HG03575 (cell line): ENCODE measurements around the gene UQCC3.
"Not testable (repeated sequence)": the region's sequence is repeated elsewhere in the genome, so short reads cannot be mapped to it uniquely, and the experiment has no call there.

Experiments used
- ATAC-seq: cut with Tn5 transposase; IDR thresholded peaks from one replicate; pipeline ENCODE4 v1.9.1; 2021; ENCODE audit not compliant: unreplicated experiment, insufficient number of reproducible peaks, low FRiP score; ENCODE audit errors: extremely low read depth

The UQCC3 gene, protein sequence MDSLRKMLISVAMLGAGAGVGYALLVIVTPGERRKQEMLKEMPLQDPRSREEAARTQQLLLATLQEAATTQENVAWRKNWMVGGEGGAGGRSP

GRCh38 chr11:62671608-62672389, at the start of gene UQCC3, which contains the start of gene LBHD1:
TSS of gene UQCC3 (plus strand) at chr11:62671673. CDS start at chr11:62671746, 73 bp downstream.
TSS of gene LBHD1 (minus strand) at chr11:62672267. CDS start at chr11:62670031, 2,236 bp downstream.
- ATAC-seq: no peak

DNA sequence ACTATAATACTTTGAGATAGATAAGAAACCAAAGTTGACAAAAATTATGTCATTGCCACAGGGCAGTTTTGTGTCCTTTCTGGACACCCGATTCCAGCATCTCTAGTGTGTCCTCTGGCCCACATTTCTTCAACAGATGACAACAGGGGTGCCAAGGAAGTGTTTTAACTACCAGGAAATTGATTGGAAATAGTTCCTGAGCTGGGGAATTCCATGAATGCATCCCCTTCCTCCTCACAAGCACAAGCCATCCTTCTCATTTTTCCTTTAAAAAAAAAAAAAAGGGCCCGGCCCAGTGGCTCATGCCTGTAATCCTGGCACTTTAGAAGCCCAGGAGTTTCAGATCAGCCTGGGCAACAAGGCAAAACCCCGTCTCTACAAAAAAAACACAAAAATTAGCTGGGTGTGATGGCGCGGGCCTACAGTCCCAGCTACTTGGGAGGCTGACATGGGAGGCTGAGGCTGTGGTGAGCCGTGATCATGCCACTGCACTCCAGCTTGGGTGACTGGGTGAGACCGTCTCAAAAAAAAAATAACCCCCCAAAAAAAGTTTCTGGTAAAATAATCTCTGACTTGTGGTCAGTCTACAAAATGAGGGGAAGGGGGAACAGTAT, 48.9 kb upstream of the UQCC3 start:
- ATAC-seq: no peak

- ATAC-seq: no peak
Observed at GRCh38 chr11:62627713-62628112, 43.8 kb upstream of the UQCC3 start.

- no peak for ATAC-seq
Observed at GRCh38 chr11:62632492-62632891, 39.0 kb upstream of the UQCC3 start.

GRCh38 chr11:62644220-62644619, 27.3 kb upstream of the UQCC3 start:
- no peak for ATAC-seq

GRCh38 chr11:62645671-62645945, 25.9 kb upstream of the UQCC3 start:
- no peak for ATAC-seq

DNA sequence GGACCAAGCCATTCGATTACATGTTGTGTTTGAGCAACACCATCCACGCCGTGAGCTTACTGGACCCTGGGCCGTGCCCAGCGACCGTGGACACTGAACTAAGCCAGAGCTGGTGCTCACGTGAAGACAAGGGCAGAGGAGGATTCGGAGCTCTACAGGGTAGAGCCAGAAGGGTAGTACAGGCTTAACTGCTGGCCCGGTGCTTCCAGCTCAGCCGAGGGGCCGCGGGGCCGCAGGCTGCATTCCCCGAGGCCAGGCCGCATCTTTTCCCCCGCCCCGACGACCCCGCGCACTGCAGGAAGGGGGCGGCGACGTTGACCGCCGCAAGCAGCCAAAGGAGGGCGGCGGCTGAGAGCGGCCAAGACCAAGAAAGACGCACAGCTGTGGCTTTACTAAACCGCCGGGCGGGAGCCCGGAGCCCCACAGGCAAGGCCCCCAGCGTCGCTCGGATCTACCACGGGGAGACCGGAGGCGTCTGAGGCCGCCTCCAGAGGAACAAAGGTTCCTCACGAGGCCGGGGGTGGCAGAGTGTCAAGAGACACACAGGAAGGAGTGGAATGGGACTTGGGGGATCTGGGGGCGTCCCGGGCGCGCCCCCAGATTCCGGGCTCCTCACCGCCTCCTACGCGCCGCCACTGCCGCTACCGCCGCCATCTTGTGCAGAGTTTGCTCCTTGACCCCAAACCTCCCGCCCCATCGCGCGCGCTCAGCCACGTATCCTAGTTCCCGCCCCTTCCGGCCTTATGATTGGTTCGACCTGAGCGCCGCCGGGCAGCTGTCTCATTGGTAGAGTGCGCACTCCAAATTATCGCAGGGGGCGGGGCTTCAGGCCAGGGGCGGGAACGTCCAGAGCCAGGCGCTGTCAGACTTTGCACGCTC, 25.3 kb upstream of the UQCC3 start, which contains the start of gene GANAB:
GANAB (minus strand) TSS at position 668 of the 879 bp plus-strand sequence; CDS start at position 654, 14 bp downstream.
- peak; percentile 50 for ATAC-seq

DNA sequence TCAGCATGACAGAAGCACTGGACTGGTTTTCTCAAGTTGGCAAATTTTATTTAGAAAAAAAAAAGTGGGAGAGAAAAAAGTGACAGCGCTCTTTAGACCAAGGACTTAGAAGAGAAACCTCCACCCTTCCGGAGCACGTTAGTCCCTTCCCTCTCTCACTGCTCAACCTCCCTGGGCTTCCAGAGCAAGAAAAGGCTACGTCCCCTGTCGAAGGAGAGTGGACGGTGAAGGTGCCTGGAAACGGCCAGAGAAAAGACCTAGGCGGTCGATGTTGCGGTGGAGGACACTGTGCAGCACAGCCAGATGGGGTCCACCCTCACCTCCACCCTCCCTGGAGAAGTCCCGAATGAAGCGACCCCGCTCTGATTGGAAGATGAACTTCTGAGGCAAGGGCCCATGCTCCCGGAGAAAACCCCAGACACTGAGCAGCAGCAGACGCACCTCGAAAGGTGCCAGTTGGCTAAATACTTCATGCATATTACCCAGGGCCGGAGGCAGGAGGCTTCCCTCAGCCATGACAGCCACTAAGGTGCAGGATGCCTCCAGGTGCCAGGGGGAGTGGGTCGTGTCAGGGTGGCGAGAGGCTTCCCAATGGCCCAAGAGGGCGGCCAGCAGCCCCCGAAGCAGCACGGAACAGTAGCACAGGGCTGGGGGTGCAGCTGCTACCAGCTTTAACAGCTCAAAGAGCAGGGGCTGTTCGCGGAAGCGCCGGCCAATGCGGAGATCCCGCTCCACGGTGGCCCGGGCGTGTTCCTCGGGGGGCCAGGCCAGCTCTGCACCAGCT, 24.5 kb upstream of the UQCC3 start:
- no peak for ATAC-seq

- no peak for ATAC-seq
Observed at GRCh38 chr11:62647609-62648005, 23.9 kb upstream of the UQCC3 start.

DNA sequence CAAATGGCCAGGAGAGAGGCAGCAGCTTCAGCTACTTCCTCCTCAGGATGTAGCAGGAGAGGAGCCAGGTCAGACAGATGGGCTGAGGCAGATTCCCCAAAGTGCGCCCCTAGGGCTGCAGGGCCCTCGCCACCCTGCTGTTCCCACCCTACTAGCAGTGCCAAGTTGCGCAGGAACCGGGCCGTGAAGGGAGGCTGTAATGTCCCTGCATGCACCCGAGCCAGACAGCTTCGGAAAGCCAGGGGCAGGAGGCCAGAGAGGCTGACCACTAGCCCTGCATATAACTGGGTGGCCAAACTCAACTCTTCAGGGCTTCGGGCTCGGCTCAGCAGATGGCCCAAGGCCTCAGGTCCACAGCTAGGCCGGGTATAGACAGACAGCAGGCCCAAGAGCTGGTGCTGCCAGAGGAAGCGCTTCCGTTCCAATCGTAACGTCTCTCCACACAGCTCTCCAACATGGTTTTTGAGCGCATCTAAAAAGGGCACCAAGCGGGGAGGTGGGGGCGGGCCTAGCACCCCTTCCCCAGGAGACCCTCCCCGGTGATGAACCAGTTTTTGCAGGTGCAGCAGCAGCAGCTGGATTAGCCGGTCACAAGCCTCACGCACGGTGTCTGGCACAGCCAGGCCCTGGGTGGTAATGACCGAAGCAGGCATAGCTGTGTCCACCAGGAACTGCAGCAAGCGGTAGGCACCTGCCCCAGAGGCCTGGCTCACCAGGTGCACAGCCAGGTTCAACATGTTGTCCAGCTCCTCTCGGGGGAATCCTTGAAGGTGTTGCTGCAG, 23.1 kb upstream of the UQCC3 start:
- ATAC-seq: no peak

- no peak for ATAC-seq
Observed at GRCh38 chr11:62648967-62649364, 22.5 kb upstream of the UQCC3 start.

DNA sequence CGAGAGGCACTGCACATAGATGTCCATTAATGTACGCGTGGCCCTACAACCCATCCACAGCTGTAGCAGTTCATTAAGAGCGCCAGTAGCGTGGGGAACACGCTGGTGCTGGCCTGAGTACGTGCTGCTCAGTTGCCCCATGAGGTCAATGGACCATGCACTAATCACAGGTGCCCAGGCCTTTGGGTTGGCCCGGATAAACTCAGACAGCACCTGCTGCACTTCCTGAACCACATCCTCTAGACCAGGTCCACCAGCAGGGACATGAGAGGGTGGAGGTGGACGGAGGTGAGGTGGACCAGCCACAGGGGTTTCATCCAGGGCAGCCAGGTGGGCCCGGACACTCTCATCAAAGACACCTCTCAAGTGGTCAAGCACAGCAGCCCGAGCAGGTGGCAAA, 22.0 kb upstream of the UQCC3 start:
- no peak for ATAC-seq

DNA sequence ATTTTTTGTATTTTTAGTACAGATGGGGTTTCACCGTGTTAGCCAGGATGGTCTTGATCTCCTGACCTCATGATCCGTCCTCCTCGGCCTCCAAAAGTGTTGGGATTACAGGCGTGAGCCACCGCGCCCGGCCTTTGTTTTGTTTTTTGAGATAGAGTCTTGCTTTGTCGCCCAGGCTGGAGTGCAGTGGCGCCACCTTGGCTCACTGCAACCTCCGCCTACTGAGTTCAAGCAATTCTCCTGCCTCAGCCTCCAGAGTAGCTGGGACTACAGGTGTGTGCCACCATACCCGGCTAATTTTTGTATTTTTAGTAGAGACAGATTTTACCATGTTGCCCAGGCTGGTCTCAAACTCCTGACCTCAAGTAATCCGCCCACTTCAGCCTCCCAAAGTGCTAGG, 21.2 kb upstream of the UQCC3 start:
- not testable (repeated sequence) for ATAC-seq

DNA sequence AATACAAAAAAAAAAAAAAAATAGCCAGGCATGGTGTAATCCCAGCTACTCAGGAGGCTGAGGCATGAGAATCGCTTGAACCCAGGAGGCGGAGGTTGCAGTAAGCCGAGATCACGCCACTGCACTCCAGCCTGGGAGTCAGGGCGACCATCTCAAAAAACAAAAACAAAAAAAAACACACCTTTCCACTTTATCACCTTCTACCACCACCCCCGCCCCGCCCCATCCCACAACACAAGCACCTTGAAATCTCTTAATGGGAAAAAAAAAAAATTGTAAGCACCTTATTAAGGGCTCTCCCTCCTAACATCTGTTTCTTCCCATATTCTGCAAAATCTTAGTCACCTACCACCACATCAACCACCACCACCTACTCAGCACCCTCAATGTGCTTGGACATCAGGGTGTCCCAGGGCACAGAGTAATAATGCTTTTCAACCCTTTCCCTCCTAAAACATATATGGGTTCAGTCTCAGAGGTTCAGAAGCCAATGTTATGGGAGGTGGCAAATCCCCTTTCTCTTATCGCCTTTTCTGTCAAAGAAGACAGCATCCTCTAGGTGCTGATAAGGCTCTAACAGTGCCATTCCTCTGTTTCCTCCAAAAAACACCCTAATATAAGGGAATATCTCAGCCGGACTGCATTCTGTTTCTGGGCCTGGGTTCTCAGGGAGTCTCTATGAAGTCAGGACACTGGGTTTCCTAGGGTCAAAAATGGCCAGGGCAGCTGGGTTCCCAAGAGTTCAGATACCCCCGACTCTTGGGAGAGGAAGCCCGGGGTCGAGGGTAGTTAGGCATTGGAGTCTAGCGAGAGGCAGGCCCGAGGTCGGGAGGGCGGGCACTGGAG, 19.1 kb upstream of the UQCC3 start:
- no peak for ATAC-seq

DNA sequence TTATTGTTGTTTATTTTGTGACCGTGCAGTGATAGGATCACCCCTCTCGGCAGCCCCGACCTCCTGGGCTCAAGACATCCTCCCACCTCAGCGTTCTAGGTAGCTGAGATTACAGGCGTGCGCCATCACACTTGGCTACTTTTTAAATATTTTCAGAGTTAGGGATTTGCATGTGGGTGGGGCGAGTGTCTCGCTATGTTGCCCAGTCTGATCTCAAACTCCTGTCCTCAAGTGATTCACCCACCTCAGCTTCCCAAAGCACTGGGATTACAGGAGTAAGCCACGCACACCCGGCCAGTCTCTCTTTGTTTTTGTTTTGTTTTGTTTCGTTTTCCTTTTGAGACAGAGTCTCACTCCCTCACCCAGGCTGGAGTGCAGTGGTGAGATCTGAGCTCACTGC, 17.2 kb upstream of the UQCC3 start:
- ATAC-seq: no peak

DNA sequence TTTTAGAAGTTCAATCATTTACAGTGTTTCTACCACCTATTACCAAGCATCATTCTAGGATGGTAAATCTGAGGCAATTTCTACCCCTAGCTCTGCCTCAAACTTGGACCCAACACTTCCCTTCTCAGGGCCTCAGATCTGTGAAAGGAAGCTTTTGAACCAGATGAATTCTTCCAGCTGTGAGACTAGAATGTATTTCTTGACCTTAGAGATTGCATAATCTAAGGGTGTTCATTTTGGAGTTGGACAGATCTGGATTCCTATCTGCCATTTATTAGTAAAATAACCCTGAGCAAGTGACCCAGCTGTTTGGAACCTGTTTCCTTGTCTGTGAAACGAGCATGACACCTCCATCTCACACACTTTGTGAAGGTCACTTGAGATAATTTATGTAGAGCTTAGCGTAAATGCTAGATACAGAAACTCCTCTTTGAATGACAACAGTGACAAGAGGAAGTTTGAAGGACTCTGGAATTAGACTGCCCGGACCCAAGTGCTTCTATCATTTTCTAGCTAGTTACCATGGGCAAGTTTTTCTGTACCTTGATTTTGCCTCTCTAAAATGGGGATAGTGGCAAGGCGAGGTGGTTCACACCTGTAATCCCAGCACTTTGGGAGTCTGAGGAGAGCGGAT, 14.6 kb upstream of the UQCC3 start:
- ATAC-seq: no peak
